A204.1 (cell line): ENCODE measurements around the gene ARHGAP42.

Experiments used
- FAIRE-seq: peaks from 2 replicates; lab custom pipeline; 2012; peaks lifted over from hg19 to GRCh38; lab: Jason Lieb, UNC

The ARHGAP42 gene

GRCh38 chr11:100760744-100761143, 73.7 kb downstream of the ARHGAP42 start:
- no peak for FAIRE-seq

- FAIRE-seq, result no peak
Measured at GRCh38 chr11:100761841-100762240, 74.8 kb downstream of the ARHGAP42 start.

- no peak for FAIRE-seq
Measured at GRCh38 chr11:100766764-100767163, 79.7 kb downstream of the ARHGAP42 start.

- no peak for FAIRE-seq
Measured at GRCh38 chr11:100769165-100769564, 82.1 kb downstream of the ARHGAP42 start.

GRCh38 chr11:100769617-100770016, 82.5 kb downstream of the ARHGAP42 start:
- no peak for FAIRE-seq

GRCh38 chr11:100774132-100774531, 87.0 kb downstream of the ARHGAP42 start:
- FAIRE-seq, result no peak

GRCh38 chr11:100774859-100775258, 87.8 kb downstream of the ARHGAP42 start:
- no peak for FAIRE-seq

- no peak for FAIRE-seq
Measured at GRCh38 chr11:100776212-100776896, 89.3 kb downstream of the ARHGAP42 start.

GRCh38 chr11:100777103-100777502, 90.0 kb downstream of the ARHGAP42 start:
- no peak for FAIRE-seq

- FAIRE-seq, result no peak
Measured at GRCh38 chr11:100777736-100778135, 90.6 kb downstream of the ARHGAP42 start.

GRCh38 chr11:100778166-100778785, 91.2 kb downstream of the ARHGAP42 start:
- no peak for FAIRE-seq

GRCh38 chr11:100780470-100780869, 93.4 kb downstream of the ARHGAP42 start:
- no peak for FAIRE-seq

GRCh38 chr11:100785148-100785983, 98.3 kb downstream of the ARHGAP42 start:
- no peak for FAIRE-seq

- no peak for FAIRE-seq
Measured at GRCh38 chr11:100788561-100789295, 101.6 kb downstream of the ARHGAP42 start.

- FAIRE-seq, result no peak
Measured at GRCh38 chr11:100789500-100789899, 102.4 kb downstream of the ARHGAP42 start.

- FAIRE-seq, result no peak
Measured at GRCh38 chr11:100790073-100790472, 103.0 kb downstream of the ARHGAP42 start.

GRCh38 chr11:100791103-100791502, 104.0 kb downstream of the ARHGAP42 start:
- FAIRE-seq, result no peak

GRCh38 chr11:100791860-100792259, 104.8 kb downstream of the ARHGAP42 start:
- no peak for FAIRE-seq

- FAIRE-seq, result no peak
Measured at GRCh38 chr11:100793525-100793924, 106.4 kb downstream of the ARHGAP42 start.

GRCh38 chr11:100794446-100794845, 107.4 kb downstream of the ARHGAP42 start:
- FAIRE-seq, result no peak

- no peak for FAIRE-seq
Measured at GRCh38 chr11:100799445-100799844, 112.4 kb downstream of the ARHGAP42 start.

GRCh38 chr11:100800202-100800601, 113.1 kb downstream of the ARHGAP42 start:
- FAIRE-seq, result no peak
